H9 (cell line): ENCODE results near the gene LRRC28. TPM values are rescaled to one million over a fixed set of nuclear protein-coding genes. Genes with fewer than 3 reads are reported as not detected.

Experiments used
- DNase-seq: peaks from one replicate; pipeline ENCODE4 v3.0.0-alpha.2; 2017
- H2AFZ ChIP-seq: one replicate; pipeline ENCODE4 v1.6.1; 2013; ENCODE audit warnings: mild to moderate bottlenecking, low read length, control low read depth, moderate library complexity
- H2AK5ac ChIP-seq: 2 replicates; pipeline ENCODE4 v1.6.1; 2013; ENCODE audit warnings: low read length, control low read depth, mixed read lengths; ENCODE audit not compliant: insufficient read length
- H2BK120ac ChIP-seq: one replicate; pipeline ENCODE4 v1.6.1; 2013; ENCODE audit warnings: low read depth, mild to moderate bottlenecking, low read length, control low read depth, inconsistent platforms; ENCODE audit not compliant: poor library complexity, severe bottlenecking
- H2BK12ac ChIP-seq: 2 replicates; pipeline ENCODE4 v1.6.1; 2013; ENCODE audit warnings: low read length, control low read depth, mixed read lengths, low read depth; ENCODE audit not compliant: insufficient read length
- H2BK15ac ChIP-seq: 2 replicates; pipeline ENCODE4 v1.6.1; 2013; ENCODE audit warnings: low read depth, low read length, control low read depth
- H2BK20ac ChIP-seq: one replicate; pipeline ENCODE4 v1.6.1; 2013; ENCODE audit warnings: low read depth, mild to moderate bottlenecking, low read length, control low read depth, inconsistent platforms; ENCODE audit not compliant: poor library complexity, severe bottlenecking
- H2BK5ac ChIP-seq: 2 replicates; pipeline ENCODE4 v1.6.1; 2013; ENCODE audit warnings: low read length, control low read depth, mixed read lengths; ENCODE audit not compliant: insufficient read length
- H3K14ac ChIP-seq: 2 replicates; pipeline ENCODE4 v1.6.1; 2013; ENCODE audit warnings: low read length, control low read depth; ENCODE audit not compliant: insufficient read depth
- H3K18ac ChIP-seq: 2 replicates; pipeline ENCODE4 v1.6.1; 2013; ENCODE audit warnings: low read depth, mild to moderate bottlenecking, mixed read lengths, low read length, control low read depth; ENCODE audit not compliant: insufficient read length
- H3K23ac ChIP-seq: 2 replicates; pipeline ENCODE4 v1.6.1; 2013; ENCODE audit warnings: low read length, control low read depth, mixed read lengths, low read depth; ENCODE audit not compliant: insufficient read length
- H3K23me2 ChIP-seq: 2 replicates; pipeline ENCODE4 v1.6.1; 2013; ENCODE audit warnings: low read depth, mild to moderate bottlenecking, mixed read lengths, low read length, control low read depth; ENCODE audit not compliant: insufficient read length, poor library complexity, severe bottlenecking
- H3K27ac ChIP-seq: 2 replicates; pipeline ENCODE4 v1.5.1; 2013; ENCODE audit warnings: low read length, control low read depth, mixed read lengths, low read depth; ENCODE audit not compliant: insufficient read length
- H3K27me3 ChIP-seq: 2 replicates; pipeline ENCODE4 v1.6.1; 2013; ENCODE audit warnings: low read length, control low read depth, inconsistent platforms; ENCODE audit not compliant: insufficient read depth
- H3K4ac ChIP-seq: 2 replicates; pipeline ENCODE4 v1.6.1; 2013; ENCODE audit warnings: low read depth, mild to moderate bottlenecking, control low read depth, inconsistent platforms, low read length, moderate library complexity
- H3K4me1 ChIP-seq: 2 replicates; pipeline ENCODE4 v1.6.1; 2013; ENCODE audit warnings: low read length, control low read depth, inconsistent platforms; ENCODE audit not compliant: insufficient read depth
- H3K4me2 ChIP-seq: 2 replicates; pipeline ENCODE4 v1.6.1; 2013; ENCODE audit warnings: low read length, control low read depth, mixed read lengths; ENCODE audit not compliant: insufficient read length, insufficient read depth
- H3K56ac ChIP-seq: 2 replicates; pipeline ENCODE4 v1.6.1; 2013; ENCODE audit warnings: low read depth, mild to moderate bottlenecking, mixed read lengths, low read length, control low read depth; ENCODE audit not compliant: insufficient read length
- H3K79me1 ChIP-seq: 2 replicates; pipeline ENCODE4 v1.6.1; 2013; ENCODE audit warnings: low read depth, mild to moderate bottlenecking, moderate library complexity, low read length, control low read depth, inconsistent platforms; ENCODE audit not compliant: insufficient read depth, poor library complexity, severe bottlenecking
- H3K79me2 ChIP-seq: 2 replicates; pipeline ENCODE4 v1.6.1; 2013; ENCODE audit warnings: low read length, control low read depth, inconsistent platforms; ENCODE audit not compliant: insufficient read depth
- H3K9ac ChIP-seq: 2 replicates; pipeline ENCODE4 v1.6.1; 2013; ENCODE audit warnings: low read length, control low read depth, mixed read lengths; ENCODE audit not compliant: insufficient read length; ENCODE audit errors: extremely low read depth
- H3K9me3 ChIP-seq: one replicate; pipeline ENCODE4 v1.6.1; 2013; ENCODE audit warnings: low read depth, low read length, inconsistent platforms; ENCODE audit not compliant: control insufficient read depth
- H3T11ph ChIP-seq: one replicate; pipeline ENCODE4 v1.6.1; 2013; ENCODE audit warnings: mild to moderate bottlenecking, low read length, control low read depth, inconsistent platforms
- H4K20me1 ChIP-seq: one replicate; pipeline ENCODE4 v1.6.1; 2013; ENCODE audit not compliant: control insufficient read depth, insufficient read length, insufficient read depth
- H4K5ac ChIP-seq: 2 replicates; pipeline ENCODE4 v1.6.1; 2013; ENCODE audit warnings: low read depth, mild to moderate bottlenecking, mixed read lengths, low read length, control low read depth; ENCODE audit not compliant: insufficient read length
- H4K8ac ChIP-seq: replicated peaks from 2 replicates; pipeline ENCODE4 v1.6.1; 2013; ENCODE audit warnings: low read length, control low read depth, mixed read lengths, low read depth; ENCODE audit not compliant: insufficient read length
- H4K91ac ChIP-seq: 2 replicates; pipeline ENCODE4 v1.6.1; 2013; ENCODE audit warnings: low read depth, mild to moderate bottlenecking, moderate library complexity, mixed read lengths, low read length, control low read depth; ENCODE audit not compliant: insufficient read length
- H3K27ac Mint-ChIP-seq, 3 experiments: 2 replicates in 2 of 3; 3 replicates in 1 of 3; pipeline ENCODE4 v1.8.0; 2020 to 2021; ENCODE audit warnings: mixed read lengths in 3 of 3, mild to moderate bottlenecking in 1 of 3, moderate library complexity in 1 of 3
- H3K27me3 Mint-ChIP-seq: 2 replicates; pipeline ENCODE4 v1.8.0; 2021; ENCODE audit warnings: low read depth, mild to moderate bottlenecking, moderate library complexity, mixed read lengths
- H3K36me3 Mint-ChIP-seq, 3 experiments: 2 replicates in 2 of 3; 3 replicates in 1 of 3; pipeline ENCODE4 v1.8.0; 2020 to 2021; ENCODE audit warnings: low read depth in 3 of 3, mixed read lengths in 3 of 3; ENCODE audit not compliant: insufficient read depth in 1 of 3
- H3K4me1 Mint-ChIP-seq, 2 experiments: 2 replicates each; pipeline ENCODE4 v1.8.0; 2020; ENCODE audit warnings: mixed read lengths in 2 of 2
- H3K4me3 Mint-ChIP-seq, 2 experiments: 2 replicates in 1 of 2; 3 replicates in 1 of 2; pipeline ENCODE4 v1.8.0; 2020 to 2021; ENCODE audit warnings: mild to moderate bottlenecking in 2 of 2, mixed read lengths in 2 of 2, moderate library complexity in 1 of 2
- H3K9me3 Mint-ChIP-seq, 2 experiments: 2 replicates in 1 of 2; 3 replicates in 1 of 2; pipeline ENCODE4 v1.8.0; 2020; ENCODE audit warnings: mild to moderate bottlenecking in 2 of 2, mixed read lengths in 2 of 2, moderate library complexity in 1 of 2
- WGBS: extraction: QIAGEN DNeasy Blood & Tissue Kit; methylation state at CpG from one replicate; pipeline ENCODE4 v1.1.7; 2013; ENCODE audit warnings: missing lambda C conversion rate, low lambda C conversion rate, mixed read lengths; ENCODE audit not compliant: insufficient read length; ENCODE audit errors: extremely low coverage; 5-methylcytosine and 5-hydroxymethylcytosine counted together
- total RNA-seq: library from RNA; stranded (reverse); gene quantifications from 2 replicates; pipeline ENCODE4 v1.2.1, GENCODE V29; 2021
- TF ChIP-seq, protein P1 (sequence below): fragments of 200-600 bp; sonication (generic); conservative IDR thresholded peaks from 3 replicates; pipeline ENCODE4 v1.8.0; 2021; ENCODE audit warnings: antibody characterized with exemption, mild to moderate bottlenecking

Gene LRRC28
- total RNA-seq, 1 experiment from 2014 or later: 17.6 TPM

DNA sequence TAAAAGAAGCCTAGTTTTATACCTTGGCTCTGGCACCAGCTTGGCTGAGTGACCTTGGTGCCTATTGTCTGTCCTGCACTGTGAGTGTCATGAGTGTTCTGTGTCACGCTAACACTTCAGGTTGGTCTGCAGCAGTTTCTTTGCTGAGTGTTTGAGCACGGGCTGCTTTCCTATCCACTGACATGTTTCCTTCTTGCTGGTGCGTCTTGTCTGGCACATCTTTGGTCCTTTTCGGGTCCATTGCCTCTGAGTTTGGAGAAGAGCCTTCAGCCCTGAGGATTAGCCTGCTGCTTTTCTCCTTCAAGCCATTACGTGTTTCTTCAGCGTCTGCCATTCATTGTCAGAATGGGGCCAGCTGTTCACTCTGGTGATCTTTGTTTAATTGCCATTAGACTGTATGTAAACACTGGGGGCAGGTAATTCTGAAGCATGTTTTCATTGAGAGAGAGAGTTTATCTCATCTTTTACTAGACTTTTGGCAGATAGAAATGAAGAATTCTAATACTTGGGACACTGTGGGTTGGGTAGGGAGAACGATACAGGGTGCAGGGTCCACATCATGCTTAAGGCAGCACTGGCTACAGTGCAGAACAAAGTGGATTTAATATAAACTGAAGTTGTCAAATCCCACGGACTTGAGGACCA lies 55.5 kb downstream of the LRRC28 start:
- H3K27me3 Mint-ChIP-seq: no peaks in the 10 kb centered on the region

More for the DNA sequence above, 55.5 kb downstream of the LRRC28 start:
- DNase-seq: no peak
- Mint-ChIP-seq H3K4me1 (peaks cover 29 to 33% of the 10 kb centered on the region in 2 experiments), H3K27ac (peak overlapping the region in 2 of 3 experiments; percentile 21 to 53; a peak in 5 of 7 replicates), H3K4me3 (peak overlapping the region; percentile 2 to 42; a peak in 2 of 5 replicates), H3K36me3 (peaks cover 0 to 8% (median 5%) of the 10 kb centered on the region in 3 experiments; a peak in 5 of 7 replicates), H3K9me3 (no peaks in the 10 kb centered on the region)
- TF ChIP-seq, protein P1, sequence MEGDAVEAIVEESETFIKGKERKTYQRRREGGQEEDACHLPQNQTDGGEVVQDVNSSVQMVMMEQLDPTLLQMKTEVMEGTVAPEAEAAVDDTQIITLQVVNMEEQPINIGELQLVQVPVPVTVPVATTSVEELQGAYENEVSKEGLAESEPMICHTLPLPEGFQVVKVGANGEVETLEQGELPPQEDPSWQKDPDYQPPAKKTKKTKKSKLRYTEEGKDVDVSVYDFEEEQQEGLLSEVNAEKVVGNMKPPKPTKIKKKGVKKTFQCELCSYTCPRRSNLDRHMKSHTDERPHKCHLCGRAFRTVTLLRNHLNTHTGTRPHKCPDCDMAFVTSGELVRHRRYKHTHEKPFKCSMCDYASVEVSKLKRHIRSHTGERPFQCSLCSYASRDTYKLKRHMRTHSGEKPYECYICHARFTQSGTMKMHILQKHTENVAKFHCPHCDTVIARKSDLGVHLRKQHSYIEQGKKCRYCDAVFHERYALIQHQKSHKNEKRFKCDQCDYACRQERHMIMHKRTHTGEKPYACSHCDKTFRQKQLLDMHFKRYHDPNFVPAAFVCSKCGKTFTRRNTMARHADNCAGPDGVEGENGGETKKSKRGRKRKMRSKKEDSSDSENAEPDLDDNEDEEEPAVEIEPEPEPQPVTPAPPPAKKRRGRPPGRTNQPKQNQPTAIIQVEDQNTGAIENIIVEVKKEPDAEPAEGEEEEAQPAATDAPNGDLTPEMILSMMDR: no peak
- H3K56ac ChIP-seq: no peak overlapping the region
- H3K9me3 ChIP-seq: no peaks in the 10 kb centered on the region
- H4K5ac ChIP-seq: no peak overlapping the region
- H3K4me2 ChIP-seq: peak overlapping the region; percentile 2
- no peaks in the 10 kb centered on the region for H3K23me2 ChIP-seq
- H2BK12ac ChIP-seq: no peak overlapping the region
- no peaks in the 10 kb centered on the region for H3K27me3 ChIP-seq
- no peaks in the 10 kb centered on the region for H3K79me1 ChIP-seq
- H3K27ac ChIP-seq: no peak overlapping the region
- no peak overlapping the region for H3K23ac ChIP-seq
- no peak overlapping the region for H2AFZ ChIP-seq
- no peak overlapping the region for H2AK5ac ChIP-seq
- no peak overlapping the region for H3K9ac ChIP-seq
- no CpG with 5 or more reads among the region's 8 CpGs for WGBS
- no peak overlapping the region for H4K91ac ChIP-seq
- H3T11ph ChIP-seq: no peak overlapping the region
- no peak overlapping the region for H2BK5ac ChIP-seq
- H3K79me2 ChIP-seq: no peaks in the 10 kb centered on the region
- H2BK20ac ChIP-seq: no peak overlapping the region
- 0 out of 2 replicates have a peak overlapping the region, but pooled peaks have one; percentile 2 for H3K14ac ChIP-seq
- H2BK15ac ChIP-seq: no peak overlapping the region
- peaks cover 13% of the 10 kb centered on the region for H3K4me1 ChIP-seq
- H4K8ac ChIP-seq: no peak overlapping the region
- H4K20me1 ChIP-seq: no peaks in the 10 kb centered on the region
- no peak overlapping the region for H3K4ac ChIP-seq
- no peak overlapping the region for H3K18ac ChIP-seq
- no peak overlapping the region for H2BK120ac ChIP-seq
